ENCODE data around the gene TMC8. TPM values are rescaled to one million over a fixed set of nuclear protein-coding genes. Genes with fewer than 3 reads are reported as not detected.
A peak's percentile ranks its signal among the peaks of the same experiment; 100 is the strongest.

TMC8 gene
- total and polyA plus RNA-seq, 2 experiments from 2014 or later: 1.2 to 1.3 TPM

DNA sequence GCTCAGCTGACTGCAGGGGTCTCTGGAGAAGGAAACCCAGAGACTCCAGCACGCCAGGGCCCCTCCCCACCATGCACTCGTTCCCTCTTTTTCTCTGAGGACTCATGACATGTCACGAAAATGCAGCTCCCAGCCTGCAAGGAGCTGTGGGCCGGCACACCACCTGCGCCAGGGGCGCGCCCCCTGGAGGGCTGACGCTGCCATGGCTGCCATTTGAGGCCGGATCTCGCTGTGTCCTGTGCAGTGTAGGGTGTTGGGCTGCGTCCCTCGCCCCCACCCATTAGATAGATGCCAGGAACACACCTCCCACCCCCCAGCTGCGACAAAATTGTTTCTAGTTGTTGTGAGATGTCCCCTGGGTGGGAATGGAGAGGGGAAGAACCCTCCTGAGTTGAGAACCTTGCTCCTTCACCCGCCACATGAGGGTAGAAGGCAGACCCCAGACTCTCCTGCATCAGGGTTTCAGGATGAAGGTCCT, 46.0 kb downstream of the TMC8 start:
- no peak overlapping the region for H3K4me3 ChIP-seq
- H3F3A ChIP-seq (replicated peaks; ENCODE audit: low read depth): peaks cover 16% of the 10 kb centered on the region; the same call in 1 of the 2 replicates
- no peaks in the 10 kb centered on the region for H3K27me3 ChIP-seq (ENCODE audit: insufficient read depth)
- 0 out of 2 replicates have a peak, but pooled peaks have one; percentile 17 for TF ChIP-seq CREB1 (CRISPR knock-in tag; IDR thresholded peaks at IDR 0.05; ENCODE audit: low read depth)
- TF ChIP-seq, protein P1, sequence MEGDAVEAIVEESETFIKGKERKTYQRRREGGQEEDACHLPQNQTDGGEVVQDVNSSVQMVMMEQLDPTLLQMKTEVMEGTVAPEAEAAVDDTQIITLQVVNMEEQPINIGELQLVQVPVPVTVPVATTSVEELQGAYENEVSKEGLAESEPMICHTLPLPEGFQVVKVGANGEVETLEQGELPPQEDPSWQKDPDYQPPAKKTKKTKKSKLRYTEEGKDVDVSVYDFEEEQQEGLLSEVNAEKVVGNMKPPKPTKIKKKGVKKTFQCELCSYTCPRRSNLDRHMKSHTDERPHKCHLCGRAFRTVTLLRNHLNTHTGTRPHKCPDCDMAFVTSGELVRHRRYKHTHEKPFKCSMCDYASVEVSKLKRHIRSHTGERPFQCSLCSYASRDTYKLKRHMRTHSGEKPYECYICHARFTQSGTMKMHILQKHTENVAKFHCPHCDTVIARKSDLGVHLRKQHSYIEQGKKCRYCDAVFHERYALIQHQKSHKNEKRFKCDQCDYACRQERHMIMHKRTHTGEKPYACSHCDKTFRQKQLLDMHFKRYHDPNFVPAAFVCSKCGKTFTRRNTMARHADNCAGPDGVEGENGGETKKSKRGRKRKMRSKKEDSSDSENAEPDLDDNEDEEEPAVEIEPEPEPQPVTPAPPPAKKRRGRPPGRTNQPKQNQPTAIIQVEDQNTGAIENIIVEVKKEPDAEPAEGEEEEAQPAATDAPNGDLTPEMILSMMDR (conservative IDR thresholded peaks at IDR 0.05; ENCODE audit: low read depth in 2 of 2): peak; percentile 89 to 93
- peak; percentile 27; the same call in 1 of the 2 replicates for TF ChIP-seq POLR2AphosphoS5 (IDR thresholded peaks at IDR 0.05; ENCODE audit: low read depth)
- no peak for TF ChIP-seq ZNF331 (CRISPR knock-in tag; IDR thresholded peaks at IDR 0.05; ENCODE audit: low read depth)
- no peak for TF ChIP-seq ZNF114 (CRISPR knock-in tag; IDR thresholded peaks at IDR 0.05)
- TF ChIP-seq, protein P2, sequence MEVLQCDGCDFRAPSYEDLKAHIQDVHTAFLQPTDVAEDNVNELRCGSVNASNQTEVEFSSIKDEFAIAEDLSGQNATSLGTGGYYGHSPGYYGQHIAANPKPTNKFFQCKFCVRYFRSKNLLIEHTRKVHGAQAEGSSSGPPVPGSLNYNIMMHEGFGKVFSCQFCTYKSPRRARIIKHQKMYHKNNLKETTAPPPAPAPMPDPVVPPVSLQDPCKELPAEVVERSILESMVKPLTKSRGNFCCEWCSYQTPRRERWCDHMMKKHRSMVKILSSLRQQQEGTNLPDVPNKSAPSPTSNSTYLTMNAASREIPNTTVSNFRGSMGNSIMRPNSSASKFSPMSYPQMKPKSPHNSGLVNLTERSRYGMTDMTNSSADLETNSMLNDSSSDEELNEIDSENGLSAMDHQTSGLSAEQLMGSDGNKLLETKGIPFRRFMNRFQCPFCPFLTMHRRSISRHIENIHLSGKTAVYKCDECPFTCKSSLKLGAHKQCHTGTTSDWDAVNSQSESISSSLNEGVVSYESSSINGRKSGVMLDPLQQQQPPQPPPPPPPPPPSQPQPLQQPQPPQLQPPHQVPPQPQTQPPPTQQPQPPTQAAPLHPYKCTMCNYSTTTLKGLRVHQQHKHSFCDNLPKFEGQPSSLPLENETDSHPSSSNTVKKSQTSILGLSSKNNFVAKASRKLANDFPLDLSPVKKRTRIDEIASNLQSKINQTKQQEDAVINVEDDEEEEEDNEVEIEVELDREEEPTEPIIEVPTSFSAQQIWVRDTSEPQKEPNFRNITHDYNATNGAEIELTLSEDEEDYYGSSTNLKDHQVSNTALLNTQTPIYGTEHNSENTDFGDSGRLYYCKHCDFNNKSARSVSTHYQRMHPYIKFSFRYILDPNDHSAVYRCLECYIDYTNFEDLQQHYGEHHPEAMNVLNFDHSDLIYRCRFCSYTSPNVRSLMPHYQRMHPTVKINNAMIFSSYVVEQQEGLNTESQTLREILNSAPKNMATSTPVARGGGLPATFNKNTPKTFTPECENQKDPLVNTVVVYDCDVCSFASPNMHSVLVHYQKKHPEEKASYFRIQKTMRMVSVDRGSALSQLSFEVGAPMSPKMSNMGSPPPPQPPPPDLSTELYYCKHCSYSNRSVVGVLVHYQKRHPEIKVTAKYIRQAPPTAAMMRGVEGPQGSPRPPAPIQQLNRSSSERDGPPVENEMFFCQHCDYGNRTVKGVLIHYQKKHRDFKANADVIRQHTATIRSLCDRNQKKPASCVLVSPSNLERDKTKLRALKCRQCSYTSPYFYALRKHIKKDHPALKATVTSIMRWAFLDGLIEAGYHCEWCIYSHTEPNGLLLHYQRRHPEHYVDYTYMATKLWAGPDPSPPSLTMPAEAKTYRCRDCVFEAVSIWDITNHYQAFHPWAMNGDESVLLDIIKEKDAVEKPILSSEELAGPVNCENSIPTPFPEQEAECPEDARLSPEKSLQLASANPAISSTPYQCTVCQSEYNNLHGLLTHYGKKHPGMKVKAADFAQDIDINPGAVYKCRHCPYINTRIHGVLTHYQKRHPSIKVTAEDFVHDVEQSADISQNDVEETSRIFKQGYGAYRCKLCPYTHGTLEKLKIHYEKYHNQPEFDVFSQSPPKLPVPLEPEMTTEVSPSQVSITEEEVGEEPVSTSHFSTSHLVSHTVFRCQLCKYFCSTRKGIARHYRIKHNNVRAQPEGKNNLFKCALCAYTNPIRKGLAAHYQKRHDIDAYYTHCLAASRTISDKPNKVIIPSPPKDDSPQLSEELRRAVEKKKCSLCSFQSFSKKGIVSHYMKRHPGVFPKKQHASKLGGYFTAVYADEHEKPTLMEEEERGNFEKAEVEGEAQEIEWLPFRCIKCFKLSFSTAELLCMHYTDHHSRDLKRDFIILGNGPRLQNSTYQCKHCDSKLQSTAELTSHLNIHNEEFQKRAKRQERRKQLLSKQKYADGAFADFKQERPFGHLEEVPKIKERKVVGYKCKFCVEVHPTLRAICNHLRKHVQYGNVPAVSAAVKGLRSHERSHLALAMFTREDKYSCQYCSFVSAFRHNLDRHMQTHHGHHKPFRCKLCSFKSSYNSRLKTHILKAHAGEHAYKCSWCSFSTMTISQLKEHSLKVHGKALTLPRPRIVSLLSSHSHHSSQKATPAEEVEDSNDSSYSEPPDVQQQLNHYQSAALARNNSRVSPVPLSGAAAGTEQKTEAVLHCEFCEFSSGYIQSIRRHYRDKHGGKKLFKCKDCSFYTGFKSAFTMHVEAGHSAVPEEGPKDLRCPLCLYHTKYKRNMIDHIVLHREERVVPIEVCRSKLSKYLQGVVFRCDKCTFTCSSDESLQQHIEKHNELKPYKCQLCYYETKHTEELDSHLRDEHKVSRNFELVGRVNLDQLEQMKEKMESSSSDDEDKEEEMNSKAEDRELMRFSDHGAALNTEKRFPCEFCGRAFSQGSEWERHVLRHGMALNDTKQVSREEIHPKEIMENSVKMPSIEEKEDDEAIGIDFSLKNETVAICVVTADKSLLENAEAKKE (CRISPR knock-in tag; IDR thresholded peaks at IDR 0.05): no peak
- peaks cover 18% of the 10 kb centered on the region for H4K20me1 ChIP-seq (replicated peaks; ENCODE audit: insufficient read depth)
- 0 out of 2 replicates have a peak, but pooled peaks cover 4% of the 10 kb centered on the region for H3K79me2 ChIP-seq (replicated peaks; ENCODE audit: insufficient read depth)
- peak; percentile 86 for DNase-seq (ENCODE audit: low spot score)
- no peaks in the 10 kb centered on the region; the same call in 1 of the 3 replicates for H3K9me3 Mint-ChIP-seq
- no peak overlapping the region for H3K27ac ChIP-seq (ENCODE audit: low read depth)
- peaks cover 29% of the 10 kb centered on the region for H3K36me3 ChIP-seq (ENCODE audit: insufficient read depth)
- H3K27ac Mint-ChIP-seq: peak overlapping the region; percentile 65; the same call in 1 of the 2 replicates
- H3K4me1 ChIP-seq (ENCODE audit: insufficient read depth): peaks cover 14% of the 10 kb centered on the region
- H3K9me2 ChIP-seq (ENCODE audit: insufficient read depth): no peaks in the 10 kb centered on the region
- peak; percentile 76 for ATAC-seq
- peaks cover 23% of the 10 kb centered on the region for H3K27me3 Mint-ChIP-seq (ENCODE audit: insufficient read depth, low read depth, poor library complexity)
- peaks cover 87% of the 10 kb centered on the region for H3K36me3 Mint-ChIP-seq (ENCODE audit: low read depth)
- no peak overlapping the region for H3K4me2 ChIP-seq
- no peak overlapping the region for H2AFZ ChIP-seq
- no peak overlapping the region for H3K4me3 Mint-ChIP-seq
- peaks cover 46% of the 10 kb centered on the region for H3K4me1 Mint-ChIP-seq

Data from GM23338 (cell line).